WTC11 (cell line): ENCODE results near the gene NRG2. TPM values are rescaled to one million over a fixed set of nuclear protein-coding genes. Genes with fewer than 3 reads are reported as not detected.

ENCODE experiments used
- ATAC-seq: fragments of 200-7000 bp; cut with Tn5 transposase; 2 replicates; pipeline ENCODE4 v1.10.0; 2021; ENCODE audit warnings: mild to moderate bottlenecking, moderate library complexity
- CTCF ChIA-PET: fragments of 300-600 bp; sonication (Branson Sonifier 250); formaldehyde crosslinking; loops from one replicate; lab custom pipeline; 2021; ENCODE audit warnings: antibody characterized with exemption; lab: Charles Lee
- POLR2A ChIA-PET: fragments of 350-600 bp; sonication (Branson Sonifier 250); formaldehyde crosslinking; loops from one replicate; lab custom pipeline; 2021; ENCODE audit warnings: antibody characterized with exemption; lab: Charles Lee
- DNase-seq: peaks from one replicate; pipeline ENCODE4 v3.0.0; 2021; ENCODE audit warnings: low spot score
- H3K27ac Mint-ChIP-seq: 2 replicates; pipeline ENCODE4 v1.8.0; 2021; ENCODE audit warnings: mixed read lengths
- H3K27me3 Mint-ChIP-seq: 2 replicates; pipeline ENCODE4 v1.8.0; 2021; ENCODE audit warnings: low read depth, mild to moderate bottlenecking, moderate library complexity, mixed read lengths
- H3K36me3 Mint-ChIP-seq: 2 replicates; pipeline ENCODE4 v1.8.0; 2021; ENCODE audit warnings: mixed read lengths
- H3K4me1 Mint-ChIP-seq: 2 replicates; pipeline ENCODE4 v1.8.0; 2022; ENCODE audit warnings: mixed read lengths
- H3K4me3 Mint-ChIP-seq: 2 replicates; pipeline ENCODE4 v1.8.0; 2021; ENCODE audit warnings: mild to moderate bottlenecking, moderate library complexity, mixed read lengths
- H3K9me3 Mint-ChIP-seq: 2 replicates; pipeline ENCODE4 v1.8.0; 2021; ENCODE audit warnings: mixed read lengths
- ATF1 ChIP-seq: sonication (generic); formaldehyde crosslinking; IDR thresholded peaks from 2 replicates; pipeline ENCODE4 v1.8.1; 2023; ENCODE audit warnings: mild to moderate bottlenecking, moderate library complexity, missing genetic modification reagents
- ATF2 ChIP-seq: sonication (generic); formaldehyde crosslinking; IDR thresholded peaks from 2 replicates; pipeline ENCODE4 v1.8.1; 2022; ENCODE audit warnings: low read depth, missing genetic modification reagents, borderline replicate concordance
- E2F1 ChIP-seq: sonication (generic); formaldehyde crosslinking; IDR thresholded peaks from 2 replicates; pipeline ENCODE4 v1.8.0; 2022; ENCODE audit warnings: mild to moderate bottlenecking, missing genetic modification reagents
- EMX1 ChIP-seq: fragments of 250-450 bp; sonication (Bioruptor Pico); IDR thresholded peaks from 2 replicates; pipeline ENCODE4 v1.8.0; 2021; ENCODE audit warnings: mild to moderate bottlenecking
- GRHL2 ChIP-seq: fragments of 250-450 bp; sonication (Bioruptor Pico); IDR thresholded peaks from 2 replicates; pipeline ENCODE4 v1.8.0; 2022; ENCODE audit warnings: mild to moderate bottlenecking, moderate library complexity; ENCODE audit not compliant: insufficient replicate concordance, severe bottlenecking
- JAZF1 ChIP-seq: fragments of 250-450 bp; sonication (Bioruptor Pico); IDR thresholded peaks from 2 replicates; pipeline ENCODE4 v1.9.0; 2021; ENCODE audit warnings: moderate library complexity, mild to moderate bottlenecking, inconsistent platforms
- NR3C1 ChIP-seq: sonication (generic); formaldehyde crosslinking; conservative IDR thresholded peaks from 2 replicates; pipeline ENCODE4 v1.8.1; 2023; ENCODE audit warnings: low read depth, mild to moderate bottlenecking, missing genetic modification reagents
- PRRX2 ChIP-seq: fragments of 250-450 bp; sonication (Bioruptor Pico); IDR thresholded peaks from 2 replicates; pipeline ENCODE4 v1.8.0; 2021; ENCODE audit warnings: mild to moderate bottlenecking
- SOX15 ChIP-seq: fragments of 250-450 bp; sonication (Bioruptor Pico); IDR thresholded peaks from 2 replicates; pipeline ENCODE4 v1.9.0; 2021; ENCODE audit warnings: mild to moderate bottlenecking
- ZBTB43 ChIP-seq: sonication (generic); formaldehyde crosslinking; IDR thresholded peaks from 2 replicates; pipeline ENCODE4 v1.8.1; 2023; ENCODE audit warnings: mild to moderate bottlenecking, missing genetic modification reagents
- ZMAT4 ChIP-seq: fragments of 250-450 bp; sonication (Bioruptor Pico); IDR thresholded peaks from 2 replicates; pipeline ENCODE4 v1.9.0; 2021; ENCODE audit warnings: mild to moderate bottlenecking
- ZNF121 ChIP-seq: sonication (generic); formaldehyde crosslinking; IDR thresholded peaks from 2 replicates; pipeline ENCODE4 v1.8.0; 2023; ENCODE audit warnings: missing genetic modification reagents
- ZNF219 ChIP-seq: sonication (generic); formaldehyde crosslinking; IDR thresholded peaks from 2 replicates; pipeline ENCODE4 v1.8.0; 2023; ENCODE audit warnings: missing genetic modification reagents, mild to moderate bottlenecking, borderline replicate concordance
- ZNF671 ChIP-seq: fragments of 250-450 bp; sonication (Bioruptor Pico); IDR thresholded peaks from 2 replicates; pipeline ENCODE4 v1.8.0; 2021; ENCODE audit warnings: mild to moderate bottlenecking
- total RNA-seq: library from RNA; stranded (reverse); gene quantifications from 3 replicates; pipeline ENCODE4 v1.2.3, GENCODE V29; 2021
- TF ChIP-seq, protein P1 (sequence below): fragments of 250-450 bp; sonication (Bioruptor Pico); IDR thresholded peaks from 2 replicates; pipeline ENCODE4 v1.9.0; 2021; ENCODE audit warnings: moderate library complexity, mild to moderate bottlenecking, inconsistent platforms, borderline replicate concordance
- TF ChIP-seq, protein P2 (sequence below): sonication (generic); formaldehyde crosslinking; IDR thresholded peaks from 2 replicates; pipeline ENCODE4 v1.8.1; 2022; ENCODE audit warnings: mild to moderate bottlenecking, moderate library complexity, missing genetic modification reagents
- TF ChIP-seq, protein P3 (sequence below): fragments of 250-450 bp; sonication (Bioruptor Pico); IDR thresholded peaks from 2 replicates; pipeline ENCODE4 v2.1.2; 2022; ENCODE audit warnings: mild to moderate bottlenecking, moderate library complexity
- TF ChIP-seq, protein P4 (sequence below): sonication (generic); formaldehyde crosslinking; IDR thresholded peaks from 2 replicates; pipeline ENCODE4 v1.8.0; 2022; ENCODE audit warnings: mild to moderate bottlenecking, missing genetic modification reagents

Gene NRG2
- total RNA-seq, 1 experiment from 2014 or later: 0.44 TPM

- no peaks in the 10 kb centered on the region for H3K9me3 Mint-ChIP-seq
- POLR2A ChIA-PET: no interaction called here
- CTCF ChIA-PET: interaction anchor here (0.7 kb wide), 1 partner anchor 258 kb away, joined by 4 read pairs; no protein-coding TSS in a partner anchor
- H3K27ac Mint-ChIP-seq: no peak overlapping the region
- peaks cover 45% of the 10 kb centered on the region for H3K27me3 Mint-ChIP-seq
- TF ChIP-seq NR3C1 (no peak), ZNF121 (CRISPR knock-in tag) (no peak), GRHL2 (CRISPR knock-in tag) (no peak), PRRX2 (CRISPR knock-in tag) (no peak), EMX1 (CRISPR knock-in tag) (no peak), ZNF671 (CRISPR knock-in tag) (no peak), JAZF1 (CRISPR knock-in tag) (no peak), SOX15 (CRISPR knock-in tag) (no peak), ATF2 (CRISPR knock-in tag) (no peak), ZBTB43 (no peak), ZMAT4 (no peak), E2F1 (CRISPR knock-in tag) (no peak), ATF1 (CRISPR knock-in tag) (no peak), ZNF219 (CRISPR knock-in tag) (no peak)
- TF ChIP-seq, protein P1, sequence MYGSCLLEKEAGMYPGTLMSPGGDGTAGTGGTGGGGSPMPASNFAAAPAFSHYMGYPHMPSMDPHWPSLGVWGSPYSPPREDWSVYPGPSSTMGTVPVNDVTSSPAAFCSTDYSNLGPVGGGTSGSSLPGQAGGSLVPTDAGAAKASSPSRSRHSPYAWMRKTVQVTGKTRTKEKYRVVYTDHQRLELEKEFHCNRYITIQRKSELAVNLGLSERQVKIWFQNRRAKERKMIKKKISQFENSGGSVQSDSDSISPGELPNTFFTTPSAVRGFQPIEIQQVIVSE: no peak
- TF ChIP-seq, protein P2, sequence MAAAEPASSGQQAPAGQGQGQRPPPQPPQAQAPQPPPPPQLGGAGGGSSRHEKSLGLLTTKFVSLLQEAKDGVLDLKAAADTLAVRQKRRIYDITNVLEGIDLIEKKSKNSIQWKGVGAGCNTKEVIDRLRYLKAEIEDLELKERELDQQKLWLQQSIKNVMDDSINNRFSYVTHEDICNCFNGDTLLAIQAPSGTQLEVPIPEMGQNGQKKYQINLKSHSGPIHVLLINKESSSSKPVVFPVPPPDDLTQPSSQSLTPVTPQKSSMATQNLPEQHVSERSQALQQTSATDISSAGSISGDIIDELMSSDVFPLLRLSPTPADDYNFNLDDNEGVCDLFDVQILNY (CRISPR knock-in tag): no peak
- TF ChIP-seq, protein P3, sequence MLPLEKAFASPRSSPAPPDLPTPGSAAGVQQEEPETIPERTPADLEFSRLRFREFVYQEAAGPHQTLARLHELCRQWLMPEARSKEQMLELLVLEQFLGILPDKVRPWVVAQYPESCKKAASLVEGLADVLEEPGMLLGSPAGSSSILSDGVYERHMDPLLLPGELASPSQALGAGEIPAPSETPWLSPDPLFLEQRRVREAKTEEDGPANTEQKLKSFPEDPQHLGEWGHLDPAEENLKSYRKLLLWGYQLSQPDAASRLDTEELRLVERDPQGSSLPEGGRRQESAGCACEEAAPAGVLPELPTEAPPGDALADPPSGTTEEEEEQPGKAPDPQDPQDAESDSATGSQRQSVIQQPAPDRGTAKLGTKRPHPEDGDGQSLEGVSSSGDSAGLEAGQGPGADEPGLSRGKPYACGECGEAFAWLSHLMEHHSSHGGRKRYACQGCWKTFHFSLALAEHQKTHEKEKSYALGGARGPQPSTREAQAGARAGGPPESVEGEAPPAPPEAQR (CRISPR knock-in tag): no peak
- TF ChIP-seq, protein P4, sequence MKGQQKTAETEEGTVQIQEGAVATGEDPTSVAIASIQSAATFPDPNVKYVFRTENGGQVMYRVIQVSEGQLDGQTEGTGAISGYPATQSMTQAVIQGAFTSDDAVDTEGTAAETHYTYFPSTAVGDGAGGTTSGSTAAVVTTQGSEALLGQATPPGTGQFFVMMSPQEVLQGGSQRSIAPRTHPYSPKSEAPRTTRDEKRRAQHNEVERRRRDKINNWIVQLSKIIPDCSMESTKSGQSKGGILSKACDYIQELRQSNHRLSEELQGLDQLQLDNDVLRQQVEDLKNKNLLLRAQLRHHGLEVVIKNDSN: no peak
- DNase-seq (no peak), ATAC-seq (no peak)
- peaks cover 4% of the 10 kb centered on the region; the same call in 1 of the 2 replicates for H3K4me1 Mint-ChIP-seq
- H3K4me3 Mint-ChIP-seq: peak overlapping the region; percentile 49
- no peaks in the 10 kb centered on the region for H3K36me3 Mint-ChIP-seq
These were observed 19.4 kb downstream of the NRG2 start for GRCh38 chr5:140023611-140024191.
